Pancreas (tissue), 10 donors: ENCODE measurements around the gene AUTS2. TPM values are rescaled to one million over a fixed set of nuclear protein-coding genes. Genes with fewer than 3 reads are reported as not detected.

Experiments
- ATAC-seq, 4 donors: fragments of 200-7000 bp; cut with Tn5 transposase; one replicate each; pipeline versions ENCODE4 v1.8.0 to v1.9.1; 2020; ENCODE audit warnings: mild to moderate bottlenecking in 4 of 4, moderate library complexity in 4 of 4
- DNase-seq, 6 donors: peaks; one replicate each; pipeline ENCODE4 v3.0.0-alpha.2; 2020
- FAIRE-seq: peaks from 2 replicates; lab custom pipeline; 2012; peaks lifted over from hg19 to GRCh38; lab: Jason Lieb, UNC
- H3K27ac ChIP-seq, 4 donors: fragments of 200-600 bp; sonication (generic); 1 replicate in 3 of 4; 2 replicates in 1 of 4; pipeline versions ENCODE4 v1.5.0 to v1.8.0; 2020
- H3K27me3 ChIP-seq, 4 donors: fragments of 200-600 bp; one replicate each; pipeline ENCODE4 v1.8.0; 2021
- H3K36me3 ChIP-seq, 3 donors: fragments of 200-600 bp; sonication (generic) in 1 of 3; one replicate each; pipeline versions ENCODE4 v1.5.0 to v1.8.0; 2020 to 2021
- H3K4me1 ChIP-seq, 3 donors: fragments of 200-600 bp; one replicate each; pipeline ENCODE4 v1.8.0; 2021
- H3K4me3 ChIP-seq, 4 donors: fragments of 200-600 bp; sonication (generic) in 2 of 4; one replicate each; pipeline versions ENCODE4 v1.5.0 to v1.8.0; 2020 to 2021
- H3K9me3 ChIP-seq, 4 donors: fragments of 200-600 bp; one replicate each; pipeline ENCODE4 v1.8.0; 2021
- CTCF ChIP-seq, 4 donors: fragments of 200-600 bp; sonication (generic) in 3 of 4; IDR thresholded peaks; one replicate each; pipeline versions ENCODE4 v1.5.0 to v1.8.0; 2021; ENCODE audit warnings: antibody characterized with exemption in 4 of 4
- WGBS, 2 donors: extraction: QIAGEN DNeasy Blood & Tissue Kit; methylation state at CpG; one replicate each; pipeline ENCODE4 v1.1.7; 2013; 5-methylcytosine and 5-hydroxymethylcytosine counted together
- intact Hi-C, 3 donors: fragments of 100-400 bp; cut with DNase I; formaldehyde crosslinking; loops; one replicate each; pipeline versions ENCODE4 v1.11.1 to v1.14.2; 2022
- polyA plus RNA-seq, 2 donors: library from polyadenylated mRNA; stranded (reverse); fragments of 200-250 nt; gene quantifications; one replicate each; pipeline ENCODE4 v1.2.3, GENCODE V29; 2013
- total RNA-seq, 6 donors: library from RNA; stranded (reverse); fragmentation: NEBNext Ultra II Directional in 4 of 6; extraction: Animal tissue kit (Norgen Biotek cat#: 25700) in 4 of 6; gene quantifications; one replicate each; pipeline versions ENCODE4 v1.2.1 to v1.2.4, GENCODE V29; 2021 to 2023
- donor health status: healthy with polysubstance abuse.
- donor health status: DM: no; HTN: no; CAD: no; lungs with moderate emphysema.
- donor health status: DM: no; HTN: no; CAD: no.
- donor health status: control.
- donor health status: control.
- donor health status: Bipolar disorder and iron deficiency.
- donor health status: DM: yes; HTN: yes; CAD: no.
- donor health status: DM: no; HTN: no; CAD: no.
- donor health status: DM: no; HTN: no; CAD: no.
- donor health status: DM: yes; HTN: yes; CAD: no.

Gene AUTS2
- total and polyA plus RNA-seq, 8 donors: 5.8 to 16.8 (median 9.9) TPM

DNA sequence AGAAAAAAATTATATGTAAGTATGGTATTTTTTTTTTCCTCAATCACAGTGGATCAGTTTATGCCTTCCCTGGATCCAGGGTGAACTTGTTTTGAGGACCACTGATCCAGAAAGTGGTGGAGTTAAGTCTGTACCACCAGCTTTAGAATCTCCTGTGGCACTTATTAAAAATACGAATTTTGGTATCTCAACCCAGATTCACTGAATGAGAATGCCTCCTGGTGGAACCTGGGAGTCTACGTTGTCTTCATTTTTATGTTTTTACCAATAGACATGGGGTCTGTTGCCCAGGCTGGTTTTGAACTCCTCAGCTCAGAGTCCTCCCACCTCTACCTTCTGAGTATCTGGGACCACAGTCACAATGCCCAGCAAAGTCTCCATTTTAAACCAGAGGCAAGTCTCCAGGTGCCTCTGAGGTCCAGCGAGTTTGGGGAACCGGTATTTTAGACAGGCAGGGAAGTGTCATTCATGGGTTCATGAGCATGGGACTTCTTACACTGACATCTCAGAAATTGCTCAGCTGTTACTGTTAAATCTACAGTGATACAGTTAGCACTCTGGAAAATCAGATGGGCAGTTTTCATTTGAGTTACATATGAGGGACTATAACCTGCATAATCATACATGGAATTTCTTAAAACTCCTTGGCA is 200.9 kb downstream of the AUTS2 start:
- DNase-seq: no peak
- no peak for ATAC-seq
- intact Hi-C loops: no loop called here
- Histone ChIP-seq H3K9me3 (no peaks in the 10 kb centered on the region), H3K27me3 (no peaks in the 10 kb centered on the region), H3K27ac (no peak overlapping the region), H3K36me3 (no peaks in the 10 kb centered on the region), H3K4me1 (peaks cover 0 to 13% (median 8%) of the 10 kb centered on the region in 3 donors), H3K4me3 (no peak overlapping the region)
- no peak for TF ChIP-seq CTCF (IDR thresholded peaks at IDR 0.05)
- FAIRE-seq: no peak
- WGBS, 2 donors: 86 to 98% methylated on average over 4 of the region's 4 CpGs

GRCh38 chr7:69799990-69800389 is 201.7 kb downstream of the AUTS2 start:
- ATAC-seq: peak in 2 of 4 donors; percentile 29 to 57
- intact Hi-C loops: no loop called here
- no peak for DNase-seq
- Histone ChIP-seq H3K4me1 (peaks cover 0 to 13% (median 8%) of the 10 kb centered on the region in 3 donors), H3K4me3 (no peak overlapping the region), H3K27ac (no peak overlapping the region), H3K27me3 (no peaks in the 10 kb centered on the region), H3K9me3 (no peaks in the 10 kb centered on the region), H3K36me3 (no peaks in the 10 kb centered on the region)
- no peak for TF ChIP-seq CTCF (IDR thresholded peaks at IDR 0.05)
- WGBS, 2 donors: 72 to 73% methylated on average over 2 of the region's 2 CpGs
- FAIRE-seq: no peak

DNA sequence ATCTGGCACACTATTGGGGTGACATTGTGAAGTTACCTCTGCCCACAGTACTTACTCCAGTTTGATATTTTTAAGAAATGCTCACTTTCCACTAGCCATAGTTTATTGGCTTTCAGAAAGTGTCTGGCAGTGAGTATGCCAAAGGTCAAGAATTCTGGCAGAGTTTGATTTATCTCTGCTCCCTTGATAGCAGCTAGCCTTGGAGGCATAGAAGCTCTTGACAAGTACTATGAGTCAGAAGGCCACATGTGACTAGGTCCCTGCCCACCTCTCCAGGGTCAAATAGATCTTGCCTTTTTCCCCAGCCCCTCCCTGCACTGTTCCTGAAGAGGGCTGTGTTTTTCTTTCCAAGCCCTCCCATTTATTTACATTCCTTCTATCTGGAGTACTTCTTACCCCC is 202.2 kb downstream of the AUTS2 start:
- Histone ChIP-seq H3K27ac (no peak overlapping the region), H3K4me3 (no peak overlapping the region), H3K27me3 (no peaks in the 10 kb centered on the region), H3K9me3 (no peaks in the 10 kb centered on the region), H3K4me1 (peaks cover 0 to 13% (median 8%) of the 10 kb centered on the region in 3 donors), H3K36me3 (no peaks in the 10 kb centered on the region)
- DNase-seq (peak in 3 of 6 donors; percentile 14 to 45 (median 25)), FAIRE-seq (no peak), ATAC-seq (peak; percentile 78 to 96 (median 85))
- intact Hi-C loops: no loop called here
- TF ChIP-seq CTCF (IDR thresholded peaks at IDR 0.05): no peak

DNA sequence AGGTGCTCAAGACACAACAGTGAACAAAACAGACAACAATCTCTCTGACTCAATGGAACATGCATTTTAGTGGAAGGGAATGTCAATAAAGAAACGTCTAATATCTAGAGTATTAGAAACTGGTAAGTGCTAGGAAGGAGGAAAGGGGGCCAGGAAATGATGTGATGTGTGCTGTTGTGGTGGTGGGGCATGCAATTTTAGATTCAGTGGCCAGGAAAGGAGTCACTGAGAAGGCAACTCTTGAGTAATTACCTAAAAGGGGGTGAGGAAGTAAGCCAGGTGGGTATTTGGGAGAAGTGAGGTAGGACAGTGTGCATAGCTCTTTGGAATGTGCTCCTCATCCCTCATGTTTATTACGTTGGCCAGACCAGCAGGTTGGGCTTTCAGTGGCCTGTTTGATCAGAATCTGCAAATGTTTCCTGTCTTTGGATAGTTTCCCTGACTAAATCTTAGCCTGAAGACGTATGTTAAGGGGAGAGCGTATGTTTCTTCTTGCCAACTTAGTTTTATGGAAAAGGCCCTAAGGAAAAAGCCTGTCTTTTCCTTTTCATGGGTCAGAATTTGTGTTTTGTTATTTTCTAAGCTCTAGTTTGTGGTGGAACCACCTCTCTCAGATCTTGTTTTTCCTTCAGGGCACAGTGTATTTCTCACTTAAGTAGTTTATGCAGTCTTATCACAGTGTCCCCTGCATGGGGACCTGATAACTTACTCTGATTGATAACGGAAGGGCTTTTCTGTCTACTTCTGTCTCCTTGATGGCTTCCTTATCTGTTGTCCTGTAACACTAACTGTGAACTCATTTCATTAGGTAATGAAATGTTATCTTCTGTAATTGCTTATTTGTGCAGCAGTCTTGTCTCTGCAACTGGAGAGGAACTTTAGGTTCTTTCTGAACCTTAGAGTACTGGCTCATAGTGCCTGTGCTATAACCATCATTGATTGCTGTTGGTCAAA is 203.7 kb downstream of the AUTS2 start:
- intact Hi-C loops: no loop called here
- FAIRE-seq: no peak

More for the DNA sequence above, 203.7 kb downstream of the AUTS2 start:
- Histone ChIP-seq H3K9me3 (no peaks in the 10 kb centered on the region), H3K36me3 (no peaks in the 10 kb centered on the region), H3K27ac (no peak overlapping the region), H3K4me3 (no peak overlapping the region), H3K27me3 (no peaks in the 10 kb centered on the region), H3K4me1 (peaks cover 0 to 13% (median 8%) of the 10 kb centered on the region in 3 donors)
- 62 to 68% methylated on average over 5 of the region's 5 CpGs for WGBS, 2 donors
- no peak for TF ChIP-seq CTCF (IDR thresholded peaks at IDR 0.05)
- no peak for DNase-seq
- ATAC-seq: no peak
